ENCODE data around the gene SYNPO2.
"Not testable (repeated sequence)": the region's sequence is repeated elsewhere in the genome, so short reads cannot be mapped to it uniquely, and the experiment has no call there.

SYNPO2 gene

GRCh38 chr4:118888666-118889311 is at the start of gene SYNPO2:
Gene SYNPO2, plus strand, starts transcription at chr4:118888854. Its CDS starts 183 bp downstream, at chr4:118889037.
- DNase-seq, result peak; percentile 16

GRCh38 chr4:118839221-118839927 is 49.3 kb upstream of the SYNPO2 start:
- no peak for DNase-seq

- DNase-seq, result no peak
Measured at GRCh38 chr4:118842055-118842454, 46.6 kb upstream of the SYNPO2 start.

- DNase-seq, result no peak
Measured at GRCh38 chr4:118843237-118843636, 45.4 kb upstream of the SYNPO2 start.

GRCh38 chr4:118845552-118846050 is 43.1 kb upstream of the SYNPO2 start:
- DNase-seq, result no peak

GRCh38 chr4:118846979-118847378 is 41.7 kb upstream of the SYNPO2 start:
- DNase-seq, result no peak

- no peak for DNase-seq
Measured at GRCh38 chr4:118848242-118848641, 40.4 kb upstream of the SYNPO2 start.

- DNase-seq, result no peak
Measured at GRCh38 chr4:118848901-118849300, 39.8 kb upstream of the SYNPO2 start.

- DNase-seq, result no peak
Measured at GRCh38 chr4:118849867-118850487, 38.7 kb upstream of the SYNPO2 start.

- DNase-seq, result peak; percentile 37
Measured at GRCh38 chr4:118850488-118851173, 38.0 kb upstream of the SYNPO2 start.

GRCh38 chr4:118857760-118858159 is 30.9 kb upstream of the SYNPO2 start:
- no peak for DNase-seq

GRCh38 chr4:118858779-118859178 is 29.9 kb upstream of the SYNPO2 start:
- DNase-seq, result no peak

- no peak for DNase-seq
Measured at GRCh38 chr4:118865091-118865708, 23.5 kb upstream of the SYNPO2 start.

GRCh38 chr4:118866442-118866841 is 22.2 kb upstream of the SYNPO2 start:
- no peak for DNase-seq

- no peak for DNase-seq
Measured at GRCh38 chr4:118867311-118868067, 21.2 kb upstream of the SYNPO2 start.

- no peak for DNase-seq
Measured at GRCh38 chr4:118869808-118870342, 18.8 kb upstream of the SYNPO2 start.

GRCh38 chr4:118872181-118872580 is 16.5 kb upstream of the SYNPO2 start:
- no peak for DNase-seq

GRCh38 chr4:118877797-118878196 is 10.9 kb upstream of the SYNPO2 start:
- no peak for DNase-seq

- not testable (repeated sequence) for DNase-seq
Measured at GRCh38 chr4:118878507-118878906, 10.1 kb upstream of the SYNPO2 start.

- DNase-seq, result no peak
Measured at GRCh38 chr4:118879409-118879808, 9.2 kb upstream of the SYNPO2 start.

GRCh38 chr4:118881512-118882146 is 7.0 kb upstream of the SYNPO2 start:
- DNase-seq, result no peak

Data from activated CD8-positive, alpha-beta memory T cell treated with anti-CD3 and anti-CD28 coated beads, Interleukin-2, amount 50 U/mL, for 4 hours (primary cell).